CD8-positive, alpha-beta memory T cell (primary cell): Measurements from ENCODE around the gene PCDH7. TPM values are rescaled to one million over a fixed set of nuclear protein-coding genes. Genes with fewer than 3 reads are reported as not detected.

Experiments used
- CTCF ChIA-PET: fragments of 350-600 bp; sonication (Branson Sonifier 250); formaldehyde crosslinking; loops from one replicate; lab custom pipeline; 2021; ENCODE audit warnings: antibody characterized with exemption; lab: Charles Lee
- POLR2A ChIA-PET: fragments of 350-600 bp; sonication (Branson Sonifier 250); formaldehyde crosslinking; loops from one replicate; lab custom pipeline; 2021; ENCODE audit warnings: antibody characterized with exemption; lab: Charles Lee
- DNase-seq, 5 donors: peaks; one replicate each; pipeline versions ENCODE4 v3.0.0 to v3.0.0-alpha.2; 2020 to 2022; ENCODE audit warnings: mixed read lengths in 1 of 5
- H3K27ac ChIP-seq: one replicate; pipeline ENCODE4 v1.7.0; 2013; ENCODE audit warnings: low read depth, mild to moderate bottlenecking, low read length, moderate library complexity
- H3K27me3 ChIP-seq: 2 replicates; pipeline ENCODE4 v1.7.0; 2013; ENCODE audit warnings: low read length, mild to moderate bottlenecking; ENCODE audit not compliant: insufficient read depth, poor library complexity, severe bottlenecking
- H3K36me3 ChIP-seq: 2 replicates; pipeline ENCODE4 v1.7.0; 2013; ENCODE audit warnings: mild to moderate bottlenecking, low read length, moderate library complexity; ENCODE audit not compliant: insufficient read depth
- H3K4me1 ChIP-seq: 2 replicates; pipeline ENCODE4 v1.7.0; 2013; ENCODE audit warnings: mild to moderate bottlenecking, low read length, moderate library complexity; ENCODE audit not compliant: insufficient read depth
- H3K4me3 ChIP-seq: 2 replicates; pipeline ENCODE4 v1.7.0; 2013; ENCODE audit warnings: mild to moderate bottlenecking, low read length
- H3K9me3 ChIP-seq: 2 replicates; pipeline ENCODE4 v1.7.0; 2013; ENCODE audit warnings: mild to moderate bottlenecking, low read length
- H3K27ac Mint-ChIP-seq, 8 donors: one replicate each; pipeline ENCODE4 v1.8.0; 2020 to 2021; ENCODE audit warnings: mixed read lengths in 8 of 8, mild to moderate bottlenecking in 6 of 8, inconsistent platforms in 3 of 8, moderate library complexity in 3 of 8
- H3K27me3 Mint-ChIP-seq, 2 donors: one replicate each; pipeline ENCODE4 v1.8.0; 2020 to 2021; ENCODE audit warnings: mixed read lengths in 2 of 2, mild to moderate bottlenecking in 1 of 2, moderate library complexity in 1 of 2
- H3K36me3 Mint-ChIP-seq, 3 donors: one replicate each; pipeline ENCODE4 v1.8.0; 2020 to 2021; ENCODE audit warnings: mixed read lengths in 3 of 3, inconsistent platforms in 1 of 3, mild to moderate bottlenecking in 1 of 3
- H3K4me1 Mint-ChIP-seq, 3 donors: one replicate each; pipeline ENCODE4 v1.8.0; 2020 to 2021; ENCODE audit warnings: mixed read lengths in 3 of 3, inconsistent platforms in 1 of 3, mild to moderate bottlenecking in 1 of 3
- H3K4me3 Mint-ChIP-seq, 7 donors: one replicate each; pipeline ENCODE4 v1.8.0; 2020 to 2021; ENCODE audit warnings: mixed read lengths in 7 of 7, mild to moderate bottlenecking in 6 of 7, moderate library complexity in 4 of 7, inconsistent platforms in 2 of 7
- H3K9me3 Mint-ChIP-seq, 5 donors: one replicate each; pipeline ENCODE4 v1.8.0; 2020 to 2022; ENCODE audit warnings: mixed read lengths in 5 of 5, mild to moderate bottlenecking in 3 of 5, moderate library complexity in 2 of 5, inconsistent platforms in 1 of 5
- polyA plus RNA-seq: library from polyadenylated mRNA; unstranded; fragments of 300-500 nt; fragmentation: Illumina TruSeq; gene quantifications from one replicate; pipeline ENCODE4 v1.2.3, GENCODE V29; 2021
- total RNA-seq, 2 experiments: library from RNA; stranded (reverse); gene quantifications; one replicate each; pipeline ENCODE4 v1.2.3, GENCODE V29; 2021

The PCDH7 gene
- total and polyA plus RNA-seq, 3 experiments from 2014 or later = not detected

- Histone ChIP-seq H3K4me3 (no peak overlapping the region), H3K36me3 (no peaks in the 10 kb centered on the region), H3K27me3 (peaks cover 5% of the 10 kb centered on the region), H3K27ac (no peak overlapping the region), H3K4me1 (no peaks in the 10 kb centered on the region), H3K9me3 (no peaks in the 10 kb centered on the region)
- peak overlapping the region in 2 of 7 donors; percentile 24 to 28 for H3K4me3 Mint-ChIP-seq
- ChIA-PET CTCF (no interaction called here), POLR2A (no interaction called here)
- peaks cover 9 to 17% (median 9%) of the 10 kb centered on the region in 3 donors for H3K4me1 Mint-ChIP-seq
- DNase-seq = no peak
- no peak overlapping the region for H3K27ac Mint-ChIP-seq
- H3K36me3 Mint-ChIP-seq = no peaks in the 10 kb centered on the region
- H3K27me3 Mint-ChIP-seq = peaks cover 30 to 36% of the 10 kb centered on the region in 2 donors
- peaks cover 2 to 21% (median 12%) of the 10 kb centered on the region in 5 donors for H3K9me3 Mint-ChIP-seq
Observed at GRCh38 chr4:30723201-30723955, 3.2 kb downstream of the PCDH7 start.

- no peak for DNase-seq
- peaks cover 24 to 27% of the 10 kb centered on the region in 2 donors for H3K27me3 Mint-ChIP-seq
- H3K9me3 ChIP-seq = no peaks in the 10 kb centered on the region
- no peaks in the 10 kb centered on the region for H3K4me1 ChIP-seq
- H3K27ac Mint-ChIP-seq = no peak overlapping the region
- no peak overlapping the region for H3K4me3 Mint-ChIP-seq
- no peak overlapping the region for H3K27ac ChIP-seq
- H3K27me3 ChIP-seq = no peaks in the 10 kb centered on the region
- H3K36me3 Mint-ChIP-seq = no peaks in the 10 kb centered on the region
- ChIA-PET CTCF (no interaction called here), POLR2A (no interaction called here)
- no peak overlapping the region for H3K4me3 ChIP-seq
- peaks cover 0 to 8% (median 1%) of the 10 kb centered on the region in 3 donors for H3K4me1 Mint-ChIP-seq
- no peaks in the 10 kb centered on the region for H3K36me3 ChIP-seq
- H3K9me3 Mint-ChIP-seq = peaks cover 0 to 16% (median 7%) of the 10 kb centered on the region in 5 donors
Observed at GRCh38 chr4:30724247-30724646, 4.1 kb downstream of the PCDH7 start.

GRCh38 chr4:30725562-30725961 lies 5.4 kb downstream of the PCDH7 start:
- CTCF ChIA-PET = no interaction called here
- peaks cover 0 to 5% (median 1%) of the 10 kb centered on the region in 3 donors for H3K4me1 Mint-ChIP-seq
- Histone ChIP-seq H3K27me3 (no peaks in the 10 kb centered on the region), H3K27ac (no peak overlapping the region), H3K4me1 (no peaks in the 10 kb centered on the region), H3K9me3 (no peaks in the 10 kb centered on the region), H3K36me3 (no peaks in the 10 kb centered on the region), H3K4me3 (no peak overlapping the region)
- no peak overlapping the region for H3K27ac Mint-ChIP-seq
- no peak overlapping the region for H3K4me3 Mint-ChIP-seq
- POLR2A ChIA-PET = no interaction called here
- peaks cover 17 to 19% of the 10 kb centered on the region in 2 donors for H3K27me3 Mint-ChIP-seq
- no peak for DNase-seq
- peaks cover 4 to 16% (median 7%) of the 10 kb centered on the region in 5 donors for H3K9me3 Mint-ChIP-seq
- no peaks in the 10 kb centered on the region for H3K36me3 Mint-ChIP-seq

GRCh38 chr4:30726090-30726675 lies 6.0 kb downstream of the PCDH7 start:
- H3K9me3 Mint-ChIP-seq = peaks cover 4 to 15% (median 7%) of the 10 kb centered on the region in 5 donors
- H3K4me1 ChIP-seq = no peaks in the 10 kb centered on the region
- no peak overlapping the region for H3K4me3 Mint-ChIP-seq
- H3K4me1 Mint-ChIP-seq = no peaks in the 10 kb centered on the region
- DNase-seq = no peak
- no peaks in the 10 kb centered on the region for H3K9me3 ChIP-seq
- H3K27me3 ChIP-seq = no peaks in the 10 kb centered on the region
- CTCF ChIA-PET = no interaction called here
- POLR2A ChIA-PET = no interaction called here
- peaks cover 14% of the 10 kb centered on the region in 2 donors for H3K27me3 Mint-ChIP-seq
- H3K36me3 ChIP-seq = no peaks in the 10 kb centered on the region
- H3K4me3 ChIP-seq = no peak overlapping the region
- no peak overlapping the region for H3K27ac ChIP-seq
- H3K27ac Mint-ChIP-seq = no peak overlapping the region
- no peaks in the 10 kb centered on the region for H3K36me3 Mint-ChIP-seq

- POLR2A ChIA-PET = no interaction called here
- Histone ChIP-seq H3K36me3 (no peaks in the 10 kb centered on the region), H3K9me3 (no peaks in the 10 kb centered on the region), H3K4me1 (no peaks in the 10 kb centered on the region), H3K27me3 (no peaks in the 10 kb centered on the region), H3K27ac (no peak overlapping the region), H3K4me3 (no peak overlapping the region)
- DNase-seq = no peak
- H3K27ac Mint-ChIP-seq = no peak overlapping the region
- peaks cover 14% of the 10 kb centered on the region in 2 donors for H3K27me3 Mint-ChIP-seq
- H3K4me1 Mint-ChIP-seq = no peaks in the 10 kb centered on the region
- peaks cover 4 to 15% (median 7%) of the 10 kb centered on the region in 5 donors for H3K9me3 Mint-ChIP-seq
- CTCF ChIA-PET = no interaction called here
- no peaks in the 10 kb centered on the region for H3K36me3 Mint-ChIP-seq
- H3K4me3 Mint-ChIP-seq = no peak overlapping the region
Observed at GRCh38 chr4:30727409-30727808, 7.2 kb downstream of the PCDH7 start.

GRCh38 chr4:30728311-30728710 lies 8.1 kb downstream of the PCDH7 start:
- ChIA-PET POLR2A (no interaction called here), CTCF (no interaction called here)
- Histone ChIP-seq H3K9me3 (no peaks in the 10 kb centered on the region), H3K4me1 (no peaks in the 10 kb centered on the region), H3K27me3 (no peaks in the 10 kb centered on the region), H3K36me3 (no peaks in the 10 kb centered on the region), H3K27ac (no peak overlapping the region), H3K4me3 (no peak overlapping the region)
- no peak for DNase-seq
- H3K4me3 Mint-ChIP-seq = no peak overlapping the region
- peaks cover 2 to 10% (median 5%) of the 10 kb centered on the region in 5 donors for H3K9me3 Mint-ChIP-seq
- H3K4me1 Mint-ChIP-seq = no peaks in the 10 kb centered on the region
- H3K27ac Mint-ChIP-seq = no peak overlapping the region
- H3K27me3 Mint-ChIP-seq = peaks cover 7 to 10% of the 10 kb centered on the region in 2 donors
- no peaks in the 10 kb centered on the region for H3K36me3 Mint-ChIP-seq

GRCh38 chr4:30743897-30744296 lies 23.7 kb downstream of the PCDH7 start:
- ChIA-PET CTCF (no interaction called here), POLR2A (no interaction called here)
- Histone ChIP-seq H3K9me3 (no peaks in the 10 kb centered on the region), H3K27me3 (no peaks in the 10 kb centered on the region), H3K27ac (no peak overlapping the region), H3K4me1 (no peaks in the 10 kb centered on the region), H3K4me3 (no peak overlapping the region), H3K36me3 (no peaks in the 10 kb centered on the region)
- Mint-ChIP-seq H3K4me1 (no peaks in the 10 kb centered on the region), H3K36me3 (no peaks in the 10 kb centered on the region), H3K9me3 (peaks cover 0 to 34% (median 2%) of the 10 kb centered on the region in 5 donors), H3K4me3 (no peak overlapping the region), H3K27me3 (no peaks in the 10 kb centered on the region), H3K27ac (no peak overlapping the region)
- no peak for DNase-seq

- H3K27me3 Mint-ChIP-seq = no peaks in the 10 kb centered on the region
- POLR2A ChIA-PET = no interaction called here
- no peaks in the 10 kb centered on the region for H3K36me3 Mint-ChIP-seq
- Histone ChIP-seq H3K36me3 (no peaks in the 10 kb centered on the region), H3K9me3 (no peaks in the 10 kb centered on the region), H3K27me3 (no peaks in the 10 kb centered on the region), H3K4me1 (no peaks in the 10 kb centered on the region), H3K4me3 (no peak overlapping the region), H3K27ac (no peak overlapping the region)
- no peak overlapping the region for H3K27ac Mint-ChIP-seq
- no peak for DNase-seq
- H3K4me3 Mint-ChIP-seq = no peak overlapping the region
- peaks cover 0 to 38% (median 5%) of the 10 kb centered on the region in 5 donors for H3K9me3 Mint-ChIP-seq
- H3K4me1 Mint-ChIP-seq = no peaks in the 10 kb centered on the region
- CTCF ChIA-PET = no interaction called here
Observed at GRCh38 chr4:30744386-30744785, 24.2 kb downstream of the PCDH7 start.
